Adipocyte (in vitro differentiated cells): ENCODE results near the gene EIF3L.

ENCODE experiments used
- DNase-seq: peaks from one replicate; pipeline ENCODE4 v3.0.0-alpha.2; 2015; ENCODE audit warnings: low read depth
- H3K27me3 ChIP-seq: replicated peaks from 2 replicates; pipeline ENCODE4 v1.7.0; 2013; ENCODE audit warnings: mild to moderate bottlenecking, low read length, moderate library complexity; ENCODE audit not compliant: control insufficient read depth, insufficient read depth
- H3K36me3 ChIP-seq: 2 replicates; pipeline ENCODE4 v1.7.0; 2013; ENCODE audit warnings: low read length, mild to moderate bottlenecking, moderate library complexity; ENCODE audit not compliant: control insufficient read depth, insufficient read depth, severe bottlenecking
- H3K4me1 ChIP-seq: 2 replicates; pipeline ENCODE4 v1.7.0; 2013; ENCODE audit warnings: mild to moderate bottlenecking, low read length, moderate library complexity; ENCODE audit not compliant: control insufficient read depth, insufficient read depth
- H3K4me3 ChIP-seq: 2 replicates; pipeline ENCODE4 v1.7.0; 2013; ENCODE audit warnings: mild to moderate bottlenecking, low read length, moderate library complexity
- H3K9ac ChIP-seq: 2 replicates; pipeline ENCODE4 v1.7.0; 2013; ENCODE audit warnings: mild to moderate bottlenecking, low read length, moderate library complexity
- H3K9me3 ChIP-seq: 2 replicates; pipeline ENCODE4 v1.7.0; 2013; ENCODE audit warnings: mild to moderate bottlenecking, low read length, moderate library complexity; ENCODE audit not compliant: control insufficient read depth

EIF3L gene

DNA sequence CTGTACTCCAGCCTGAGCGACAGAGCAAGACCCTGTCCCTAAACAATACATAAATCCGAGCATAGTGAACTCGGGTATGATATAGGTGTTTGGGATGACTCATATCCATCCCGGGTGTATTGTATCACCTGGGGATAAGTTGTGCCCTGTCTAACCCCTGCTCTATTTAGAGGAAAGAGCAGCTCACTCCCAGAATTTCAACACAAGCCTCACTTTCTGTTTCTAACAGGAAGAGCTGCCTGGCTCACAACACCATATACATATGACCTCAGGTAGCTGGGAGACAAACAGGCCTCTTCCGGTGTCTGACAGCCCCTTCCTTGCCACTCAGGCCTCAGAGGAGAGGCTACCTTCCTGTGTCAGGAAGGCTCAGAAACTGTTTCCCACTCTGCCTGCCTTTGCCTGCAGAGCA is 47.0 kb downstream of the EIF3L start:
- Histone ChIP-seq H3K4me3 (no peak overlapping the region), H3K9me3 (no peaks in the 10 kb centered on the region), H3K4me1 (peaks cover 64% of the 10 kb centered on the region), H3K36me3 (peaks cover 6% of the 10 kb centered on the region), H3K27me3 (no peaks in the 10 kb centered on the region), H3K9ac (peak overlapping the region; percentile 65)
- DNase-seq = no peak

DNA sequence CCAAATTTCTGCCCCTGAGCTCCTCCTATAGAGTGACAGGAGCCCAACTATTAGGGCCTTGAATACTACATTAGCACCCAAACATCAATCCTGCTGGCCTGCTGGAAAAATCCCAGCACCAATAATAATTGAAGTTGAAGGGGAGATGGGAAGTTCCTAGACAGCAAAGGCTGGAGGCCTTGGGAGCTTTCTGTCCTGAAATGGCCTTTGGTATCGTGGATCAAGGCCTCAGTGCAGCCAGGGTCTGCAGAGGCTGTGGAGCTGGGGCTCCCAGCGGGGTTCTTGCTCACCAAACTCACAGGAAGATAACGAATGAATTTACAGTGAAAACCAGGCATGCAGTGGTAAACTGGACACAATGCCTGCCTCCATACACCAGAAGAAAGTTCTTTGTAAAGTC is 47.7 kb downstream of the EIF3L start:
- DNase-seq = no peak
- no peaks in the 10 kb centered on the region for H3K27me3 ChIP-seq
- H3K4me1 ChIP-seq = peaks cover 59% of the 10 kb centered on the region

DNA sequence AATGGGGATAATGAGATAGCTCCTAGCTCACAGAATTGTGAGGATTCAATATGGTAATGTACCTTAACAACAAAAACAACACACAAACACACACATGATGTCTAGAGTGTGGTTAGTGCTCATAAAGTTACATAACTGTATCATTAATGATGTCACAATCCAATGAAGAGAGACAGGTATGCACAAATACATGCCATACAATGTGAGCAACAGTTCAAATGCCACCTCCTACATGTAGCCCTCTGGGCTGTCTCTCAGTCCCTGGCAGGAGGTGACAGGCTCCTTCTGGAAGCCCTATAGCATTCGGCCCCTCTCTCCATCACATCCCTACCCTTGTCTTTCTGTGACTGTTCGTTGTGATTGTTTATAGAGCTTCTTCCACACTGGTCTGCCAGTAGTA is 48.6 kb downstream of the EIF3L start:
- DNase-seq = no peak
- no peaks in the 10 kb centered on the region for H3K27me3 ChIP-seq
- H3K36me3 ChIP-seq = no peaks in the 10 kb centered on the region
- no peaks in the 10 kb centered on the region for H3K9me3 ChIP-seq
- H3K9ac ChIP-seq = no peak overlapping the region
- peaks cover 50% of the 10 kb centered on the region for H3K4me1 ChIP-seq
- no peak overlapping the region for H3K4me3 ChIP-seq

More for the DNA sequence above, 47.7 kb downstream of the EIF3L start:
- peaks cover 2% of the 10 kb centered on the region for H3K36me3 ChIP-seq
- H3K9me3 ChIP-seq = no peaks in the 10 kb centered on the region
- peak overlapping the region; percentile 65 for H3K9ac ChIP-seq
- H3K4me3 ChIP-seq = no peak overlapping the region

DNA sequence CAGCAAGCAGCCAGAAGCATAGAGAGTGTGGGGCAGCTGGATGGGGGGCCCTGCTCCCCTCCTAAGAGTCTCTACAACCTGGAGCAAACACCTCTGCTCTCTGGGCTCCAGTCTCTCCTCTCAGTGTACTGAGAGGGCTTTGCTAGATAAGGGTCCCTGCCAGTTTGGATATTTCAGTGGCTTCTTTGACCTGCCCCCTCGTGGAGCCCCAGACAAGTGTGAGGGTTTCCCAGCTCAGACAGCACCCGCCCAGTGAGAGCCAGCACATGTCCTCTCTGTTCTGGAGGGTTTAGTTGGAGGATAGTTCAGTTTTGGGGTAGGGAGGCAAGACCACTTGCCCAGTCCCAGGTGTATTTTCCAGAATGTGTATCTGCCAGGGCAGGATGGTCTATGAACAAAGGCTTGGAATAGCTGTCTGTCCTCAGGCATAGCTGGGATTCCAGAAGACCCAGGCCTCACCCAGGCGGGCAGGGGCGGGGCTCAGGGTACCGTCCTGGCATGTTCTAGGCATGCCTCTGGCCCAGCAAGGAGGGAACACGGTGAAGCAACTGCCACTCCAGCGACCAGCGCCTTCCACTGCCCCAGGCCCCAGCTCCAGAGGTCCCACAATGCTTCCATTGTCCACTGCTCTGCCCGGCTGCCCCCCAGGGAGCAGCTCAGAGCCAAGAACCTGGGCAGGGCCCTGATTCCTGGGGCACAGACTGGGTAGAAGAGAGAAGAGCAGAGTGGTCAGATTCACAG is 49.4 kb downstream of the EIF3L start:
- peak; percentile 48 for DNase-seq
- no peaks in the 10 kb centered on the region for H3K9me3 ChIP-seq
- H3K4me3 ChIP-seq = no peak overlapping the region
- H3K27me3 ChIP-seq = no peaks in the 10 kb centered on the region
- no peaks in the 10 kb centered on the region for H3K36me3 ChIP-seq
- peak overlapping the region; percentile 9 for H3K9ac ChIP-seq
- peaks cover 42% of the 10 kb centered on the region for H3K4me1 ChIP-seq

DNA sequence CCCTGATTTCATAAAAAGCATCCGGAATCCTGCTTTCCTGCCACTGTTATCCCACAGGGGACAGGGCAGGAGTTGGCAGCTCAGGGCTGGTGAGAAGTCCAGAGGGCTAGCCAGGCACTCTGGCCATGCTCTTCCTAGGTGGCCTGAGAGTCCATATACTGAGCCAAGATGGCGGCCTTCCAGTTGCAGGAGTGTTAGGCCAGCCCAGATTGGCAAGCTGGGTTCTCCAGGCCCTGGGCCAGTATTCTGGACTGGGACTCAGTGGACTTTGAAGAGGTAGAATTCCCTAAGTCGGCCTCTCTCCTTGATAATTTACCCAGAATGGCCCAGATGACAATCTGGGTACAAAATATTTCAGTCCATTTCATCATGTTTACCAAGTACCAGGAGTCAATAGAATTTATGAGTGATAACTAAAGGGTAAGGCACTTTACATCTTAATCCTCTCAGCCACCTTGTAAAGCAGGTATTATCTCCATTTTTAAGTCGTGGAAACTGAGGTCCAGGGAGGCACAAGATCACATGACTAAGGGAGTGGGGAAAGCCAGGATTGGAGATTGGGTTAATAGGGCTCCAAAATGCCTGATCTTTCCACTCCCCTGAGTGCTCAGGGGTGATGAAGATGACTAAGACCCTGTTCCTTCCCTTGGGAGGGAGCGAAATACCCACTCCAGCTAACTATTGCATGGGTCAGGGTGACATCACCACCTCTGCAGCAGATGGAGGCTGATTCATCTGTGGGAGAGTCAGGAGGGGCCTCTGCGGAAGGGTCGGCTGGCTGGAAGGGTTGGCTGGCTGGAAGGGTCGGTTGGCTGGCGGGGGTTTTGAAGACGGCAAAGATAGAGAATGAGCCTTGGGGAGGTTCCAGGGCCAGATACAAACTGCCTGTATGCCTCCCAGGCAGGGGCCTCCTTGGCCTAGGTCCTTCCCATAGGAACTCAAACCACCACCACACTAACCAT is 55.6 kb downstream of the EIF3L start:
- Histone ChIP-seq H3K4me3 (peak overlapping the region; percentile 91), H3K4me1 (peaks cover 38% of the 10 kb centered on the region), H3K9me3 (no peaks in the 10 kb centered on the region), H3K36me3 (no peaks in the 10 kb centered on the region), H3K27me3 (no peaks in the 10 kb centered on the region), H3K9ac (peak overlapping the region; percentile 90)
- peak; percentile 94 for DNase-seq

DNA sequence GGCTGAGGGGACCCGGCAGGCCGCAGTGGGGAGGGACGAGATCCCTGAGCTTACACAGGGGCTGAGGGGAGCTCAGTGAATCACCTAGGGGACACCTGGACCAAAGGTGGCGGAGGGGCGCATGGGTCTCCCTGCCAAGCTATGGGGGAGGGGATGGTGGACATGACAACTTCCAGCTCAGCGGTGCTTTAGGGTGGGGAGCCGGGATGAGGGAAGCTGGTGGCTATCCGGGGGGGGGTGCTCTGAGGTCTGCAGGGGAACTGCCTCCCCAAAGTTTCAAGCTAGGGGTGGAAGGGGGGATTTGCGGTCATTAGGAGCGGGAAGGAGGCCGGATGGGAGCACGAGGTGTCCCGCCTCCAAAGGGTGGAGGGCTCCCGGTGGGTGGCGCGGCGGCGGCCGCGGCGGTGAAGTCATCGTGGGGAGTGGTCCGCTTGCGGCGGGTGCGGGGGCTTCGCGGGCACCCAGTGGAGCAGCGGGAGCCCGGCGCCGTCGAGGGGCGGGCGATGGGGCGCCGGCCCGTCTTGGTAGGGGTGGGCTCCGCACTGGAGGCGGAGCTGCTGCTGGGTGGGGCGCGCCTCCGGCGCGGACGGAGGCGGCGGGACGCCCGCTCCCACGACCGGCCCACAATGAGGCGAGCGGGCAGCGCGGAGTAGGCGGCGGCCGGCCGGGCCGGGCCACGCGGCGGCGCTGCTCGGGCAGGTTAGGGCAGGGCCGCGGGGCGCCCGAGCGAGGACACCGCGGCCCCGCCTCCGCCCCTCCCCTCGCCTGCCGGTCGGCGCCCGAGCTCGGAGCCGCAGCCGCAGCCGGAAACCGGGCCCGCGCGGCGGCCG is 56.5 kb downstream of the EIF3L start, which contains the start of gene MICALL1:
Gene MICALL1 (plus strand): TSS at position 764 of the 830 bp plus-strand sequence. CDS start 126 bp downstream, outside the sequence.
- Histone ChIP-seq H3K4me1 (peaks cover 42% of the 10 kb centered on the region), H3K27me3 (no peaks in the 10 kb centered on the region), H3K9me3 (no peaks in the 10 kb centered on the region), H3K9ac (peak within 1 kb of the TSS; percentile 90), H3K4me3 (peak within 1 kb of the TSS; percentile 91), H3K36me3 (peaks cover 1% of the 10 kb centered on the region)
- DNase-seq = peak; percentile 89

DNA sequence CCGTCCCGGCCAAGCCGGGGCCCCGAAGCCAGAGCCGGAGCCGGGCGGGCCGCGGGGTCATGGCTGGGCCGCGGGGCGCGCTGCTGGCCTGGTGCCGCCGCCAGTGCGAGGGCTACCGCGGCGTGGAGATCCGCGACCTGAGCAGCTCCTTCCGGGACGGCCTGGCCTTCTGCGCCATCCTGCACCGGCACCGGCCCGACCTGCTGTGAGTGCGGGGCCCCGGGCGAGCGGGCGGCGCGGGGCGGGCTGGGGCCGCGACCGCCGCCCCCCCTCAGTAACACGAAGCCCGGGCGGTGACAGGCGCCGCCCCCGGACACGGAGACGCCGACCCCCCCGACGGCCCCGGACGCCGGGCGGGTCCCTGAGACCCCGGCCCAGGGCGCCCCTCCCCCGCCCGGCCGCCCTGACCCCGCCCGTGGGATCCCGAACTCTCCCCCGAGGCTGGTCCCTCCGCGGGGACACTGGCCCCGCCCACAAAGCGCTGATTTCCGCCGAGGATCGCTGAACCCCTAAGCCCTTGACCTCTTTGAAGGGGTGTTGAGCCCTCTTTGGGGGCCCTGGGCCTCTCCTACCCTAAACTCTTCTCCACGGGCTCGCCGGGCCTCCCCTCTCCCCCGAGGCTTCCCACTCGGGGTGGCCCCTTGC is 57.3 kb downstream of the EIF3L start:
- Histone ChIP-seq H3K9ac (peak overlapping the region; percentile 90), H3K9me3 (no peaks in the 10 kb centered on the region), H3K4me1 (peaks cover 42% of the 10 kb centered on the region), H3K4me3 (peak overlapping the region; percentile 91), H3K36me3 (peaks cover 7% of the 10 kb centered on the region), H3K27me3 (no peaks in the 10 kb centered on the region)
- DNase-seq = peak; percentile 51

DNA sequence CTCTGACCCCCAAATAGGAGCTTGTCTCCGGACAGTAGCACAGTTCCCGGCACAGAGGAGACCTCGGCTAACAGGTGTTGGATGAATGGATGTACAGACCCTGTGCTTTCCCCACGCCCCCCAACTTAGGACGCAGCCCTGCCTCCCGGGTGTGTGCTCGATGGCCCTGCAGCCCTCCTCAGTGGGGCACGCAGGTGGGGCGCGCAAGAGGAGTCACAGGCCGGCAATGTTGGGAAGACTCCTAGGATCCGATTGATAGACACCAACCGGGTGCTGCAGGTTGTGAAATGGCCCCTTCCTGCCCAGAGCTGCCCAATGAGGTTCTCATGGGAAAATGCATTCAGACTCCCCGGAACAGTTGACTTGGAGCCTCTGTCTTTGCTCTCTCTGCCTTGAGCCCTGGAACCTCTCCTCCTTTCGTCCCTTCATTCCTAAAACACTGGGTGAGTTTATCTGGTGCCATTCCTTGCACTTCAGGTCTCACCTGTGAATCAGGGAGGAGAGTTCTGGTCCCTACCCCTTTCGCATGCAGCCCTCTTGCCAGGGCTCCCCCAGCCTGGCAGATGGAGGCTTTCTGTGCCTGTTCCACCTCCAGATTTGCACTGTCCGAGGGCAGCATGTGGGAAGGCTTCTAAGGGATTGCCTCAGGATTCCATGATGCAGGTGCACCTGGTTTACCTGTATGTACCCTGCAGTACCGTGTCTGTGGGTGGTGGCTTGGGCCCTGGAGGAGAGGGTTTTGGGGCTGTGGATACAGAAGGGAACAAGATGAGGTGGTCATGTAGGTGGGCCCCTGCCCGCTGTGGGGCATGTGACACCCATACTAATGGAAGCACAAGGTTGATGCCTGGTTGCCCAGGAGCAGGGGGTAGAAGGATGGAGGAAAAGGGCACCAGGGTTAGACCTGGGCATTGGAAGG is 58.1 kb downstream of the EIF3L start:
- DNase-seq = peak; percentile 61
- peaks cover 15% of the 10 kb centered on the region for H3K36me3 ChIP-seq
- peak overlapping the region; percentile 91 for H3K4me3 ChIP-seq
- H3K9ac ChIP-seq = peak overlapping the region; percentile 90
- H3K27me3 ChIP-seq = no peaks in the 10 kb centered on the region
- H3K4me1 ChIP-seq = peaks cover 42% of the 10 kb centered on the region
- H3K9me3 ChIP-seq = no peaks in the 10 kb centered on the region

DNA sequence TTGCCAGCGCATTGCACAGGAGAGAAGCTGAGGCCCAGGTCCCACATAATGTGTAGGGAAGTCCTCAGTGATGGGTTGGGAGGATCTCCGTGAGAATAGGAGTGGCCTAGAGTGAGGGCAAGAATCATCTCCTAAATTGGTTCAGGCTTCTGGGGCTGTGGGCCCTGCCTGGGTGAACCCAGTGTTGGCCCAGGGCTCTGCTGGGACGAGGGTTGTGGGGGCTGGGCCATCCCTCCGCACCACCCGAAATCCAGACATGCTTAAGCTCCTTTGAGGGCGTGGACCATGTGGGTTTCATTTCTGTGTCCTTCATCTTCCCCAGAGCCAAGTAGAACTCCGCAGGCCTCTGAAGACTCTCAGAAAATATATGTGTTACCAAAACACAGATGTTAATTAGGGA is 60.5 kb downstream of the EIF3L start:
- no peaks in the 10 kb centered on the region for H3K9me3 ChIP-seq
- no peaks in the 10 kb centered on the region for H3K27me3 ChIP-seq
- H3K9ac ChIP-seq = no peak overlapping the region
- H3K4me3 ChIP-seq = no peak overlapping the region
- peaks cover 31% of the 10 kb centered on the region for H3K36me3 ChIP-seq
- peak; percentile 54 for DNase-seq
- H3K4me1 ChIP-seq = peaks cover 37% of the 10 kb centered on the region
